SK-N-SH (cell line): Measurements from ENCODE around the gene CAPN5. TPM values are rescaled to one million over a fixed set of nuclear protein-coding genes. Genes with fewer than 3 reads are reported as not detected.

Experiments used
- CTCF ChIA-PET: fragments of 300-600, 350-600 bp; formaldehyde crosslinking; extraction: SDS; loops from one replicate; lab custom pipeline; 2021; lab: Yijun Ruan, JAX
- POLR2A ChIA-PET: fragments of 350-600 bp; sonication (Branson Sonifier 250); formaldehyde crosslinking; extraction: SDS; loops from one replicate; lab custom pipeline; 2020; ENCODE audit warnings: antibody characterized with exemption, inconsistent platforms; lab: Yijun Ruan, JAX
- DNase-seq: peaks from one replicate; pipeline ENCODE4 v3.0.0; 2012
- H2AFZ ChIP-seq: fragments of 200-600 bp; sonication (generic); 2 replicates; pipeline ENCODE4 v1.8.1; 2016; ENCODE audit warnings: antibody characterized with exemption, mild to moderate bottlenecking, low read depth
- H3F3A ChIP-seq: fragments of 200-600 bp; sonication (generic); replicated peaks from 2 replicates; pipeline ENCODE3; 2016; ENCODE audit warnings: antibody characterized with exemption, mild to moderate bottlenecking; ENCODE audit not compliant: insufficient read depth
- H3K27ac ChIP-seq, 2 experiments: fragments of 200-500 bp in 1 of 2; fragments of 200-600 bp in 1 of 2; sonication (Bioruptor generic) in 1 of 2; sonication (generic), shearing (Covaris generic) in 1 of 2; 2 replicates each; pipeline versions ENCODE4 v1.5.1 to v1.6.1; 2014 to 2016; ENCODE audit warnings: low read depth in 2 of 2, inconsistent platforms in 1 of 2, low read length in 1 of 2, mild to moderate bottlenecking in 1 of 2, mixed read lengths in 1 of 2
- H3K27me3 ChIP-seq: fragments of 200-600 bp; sonication (generic), shearing (Covaris generic); 2 replicates; pipeline ENCODE4 v1.6.1; 2016; ENCODE audit warnings: mixed run types; ENCODE audit not compliant: insufficient read depth
- H3K36me3 ChIP-seq, 2 experiments: fragments of 200-500 bp in 1 of 2; fragments of 200-600 bp in 1 of 2; sonication (Bioruptor generic) in 1 of 2; sonication (generic) in 1 of 2; replicated peaks in 1 of 2; 2 replicates each; pipeline versions ENCODE3 to v1.5.1; 2014 to 2016; ENCODE audit warnings: low read length in 1 of 2, mild to moderate bottlenecking in 1 of 2; ENCODE audit not compliant: insufficient read depth in 2 of 2, control insufficient read depth in 1 of 2
- H3K4me1 ChIP-seq, 2 experiments: fragments of 200-500 bp in 1 of 2; fragments of 200-600 bp in 1 of 2; sonication (Bioruptor generic) in 1 of 2; sonication (generic), shearing (Covaris generic) in 1 of 2; 2 replicates each; pipeline versions ENCODE4 v1.5.1 to v1.6.1; 2014 to 2016; ENCODE audit warnings: low read depth in 1 of 2, low read length in 1 of 2, mixed run types in 1 of 2; ENCODE audit not compliant: insufficient read depth in 2 of 2, control insufficient read depth in 1 of 2
- H3K4me2 ChIP-seq: fragments of 200-600 bp; sonication (generic), shearing (Covaris generic); 2 replicates; pipeline ENCODE4 v1.6.1; 2017; ENCODE audit warnings: mixed run types
- H3K4me3 ChIP-seq, 2 experiments: fragments of 200-500 bp in 1 of 2; fragments of 200-600 bp in 1 of 2; sonication (Bioruptor generic) in 1 of 2; sonication (generic), shearing (Covaris generic) in 1 of 2; 2 replicates each; pipeline versions ENCODE4 v1.5.1 to v1.8.1; 2014 to 2016; ENCODE audit warnings: low read depth in 2 of 2, inconsistent platforms in 1 of 2, low read length in 1 of 2, mild to moderate bottlenecking in 1 of 2, mixed read lengths in 1 of 2, moderate library complexity in 1 of 2
- H3K79me2 ChIP-seq: fragments of 200-600 bp; sonication (generic); 2 replicates; pipeline ENCODE4 v1.8.1; 2017; ENCODE audit warnings: mild to moderate bottlenecking; ENCODE audit not compliant: insufficient read depth
- H3K9ac ChIP-seq: fragments of 200-600 bp; sonication (generic); 2 replicates; pipeline ENCODE4 v1.6.1; 2017; ENCODE audit warnings: mixed run types
- H3K9me2 ChIP-seq: fragments of 200-600 bp; sonication (generic); 2 replicates; pipeline ENCODE4 v1.6.1; 2017; ENCODE audit warnings: mixed run types
- H3K9me3 ChIP-seq: fragments of 200-600 bp; sonication (generic); 2 replicates; pipeline ENCODE4 v1.6.1; 2017; ENCODE audit warnings: mixed run types, mild to moderate bottlenecking, moderate library complexity
- H4K20me1 ChIP-seq: fragments of 200-600 bp; sonication (generic); 2 replicates; pipeline ENCODE4 v1.6.1; 2017; ENCODE audit warnings: mild to moderate bottlenecking, mixed run types; ENCODE audit not compliant: insufficient read depth
- ELF1 ChIP-seq: IDR thresholded peaks from 2 replicates; pipeline ENCODE4 v1.4.0; 2012
- EZH2phosphoT487 ChIP-seq: fragments of 200-600 bp; sonication (generic); IDR thresholded peaks from 2 replicates; pipeline ENCODE4 v1.6.1; 2017; ENCODE audit warnings: low read depth, mixed run types, mild to moderate bottlenecking, antibody characterized with exemption, moderate library complexity, borderline replicate concordance
- FOSL2 ChIP-seq: IDR thresholded peaks from 2 replicates; pipeline ENCODE4 v1.4.0; 2012; ENCODE audit warnings: low read depth, mild to moderate bottlenecking, moderate library complexity, borderline replicate concordance
- MEF2A ChIP-seq: IDR thresholded peaks from 2 replicates; pipeline ENCODE4 v1.4.0; 2012; ENCODE audit warnings: low read depth, borderline replicate concordance
- NFIC ChIP-seq: IDR thresholded peaks from 2 replicates; pipeline ENCODE4 v1.4.0; 2012; ENCODE audit warnings: borderline replicate concordance
- NRF1 ChIP-seq: IDR thresholded peaks from 2 replicates; pipeline ENCODE4 v1.6.1; 2012; ENCODE audit warnings: low read depth, mild to moderate bottlenecking, low read length
- POLR2AphosphoS5 ChIP-seq: IDR thresholded peaks from 2 replicates; pipeline ENCODE4 v1.6.1; 2012; ENCODE audit warnings: low read depth, low read length
- RXRA ChIP-seq: IDR thresholded peaks from 2 replicates; pipeline ENCODE4 v1.4.0; 2012; ENCODE audit warnings: low read depth, mild to moderate bottlenecking, borderline replicate concordance
- TAF1 ChIP-seq: IDR thresholded peaks from 2 replicates; pipeline ENCODE4 v1.6.1; 2012; ENCODE audit warnings: low read depth, mild to moderate bottlenecking, low read length, moderate library complexity, borderline replicate concordance
- TCF12 ChIP-seq: IDR thresholded peaks from 2 replicates; pipeline ENCODE4 v1.4.0; 2012
- TEAD4 ChIP-seq: IDR thresholded peaks from 2 replicates; pipeline ENCODE4 v1.4.0; 2012; ENCODE audit warnings: mild to moderate bottlenecking, borderline replicate concordance; ENCODE audit not compliant: insufficient read depth
- YY1 ChIP-seq: IDR thresholded peaks from 2 replicates; pipeline ENCODE4 v1.4.0; 2012; ENCODE audit warnings: low read depth, mild to moderate bottlenecking
- WGBS: methylation state at CpG from one replicate; pipeline ENCODE4 v1.1.6; 2017; ENCODE audit warnings: low lambda C conversion rate; 5-methylcytosine and 5-hydroxymethylcytosine counted together
- polyA plus RNA-seq, 3 experiments: library from polyadenylated mRNA; depleted of rRNA; stranded (reverse); fragments of >200 nt; gene quantifications; 2 replicates each; pipeline ENCODE4 v1.2.3, GENCODE V29; 2012
- TF ChIP-seq, protein P1 (sequence below): fragments of 150-350 bp; IDR thresholded peaks from 2 replicates; pipeline ENCODE4 v1.6.1; 2016; ENCODE audit warnings: mild to moderate bottlenecking, low read depth, low read length
- TF ChIP-seq, protein P2 (sequence below): IDR thresholded peaks from 2 replicates; pipeline ENCODE4 v1.4.0; 2012; ENCODE audit warnings: low read depth, borderline replicate concordance
- TF ChIP-seq, protein P3 (sequence below): IDR thresholded peaks from 2 replicates; pipeline ENCODE4 v1.6.1; 2012; ENCODE audit warnings: mild to moderate bottlenecking, low read depth, low read length, moderate library complexity
- TF ChIP-seq, protein P4 (sequence below): fragments of 150-350 bp; IDR thresholded peaks from 2 replicates; pipeline ENCODE4 v1.6.1; 2017; ENCODE audit warnings: antibody characterized with exemption, low read length, low read depth, borderline replicate concordance

Gene CAPN5
- polyA plus RNA-seq, 1 of the 3 experiments (the other 2 are of a cell fraction): 33.1 TPM

DNA sequence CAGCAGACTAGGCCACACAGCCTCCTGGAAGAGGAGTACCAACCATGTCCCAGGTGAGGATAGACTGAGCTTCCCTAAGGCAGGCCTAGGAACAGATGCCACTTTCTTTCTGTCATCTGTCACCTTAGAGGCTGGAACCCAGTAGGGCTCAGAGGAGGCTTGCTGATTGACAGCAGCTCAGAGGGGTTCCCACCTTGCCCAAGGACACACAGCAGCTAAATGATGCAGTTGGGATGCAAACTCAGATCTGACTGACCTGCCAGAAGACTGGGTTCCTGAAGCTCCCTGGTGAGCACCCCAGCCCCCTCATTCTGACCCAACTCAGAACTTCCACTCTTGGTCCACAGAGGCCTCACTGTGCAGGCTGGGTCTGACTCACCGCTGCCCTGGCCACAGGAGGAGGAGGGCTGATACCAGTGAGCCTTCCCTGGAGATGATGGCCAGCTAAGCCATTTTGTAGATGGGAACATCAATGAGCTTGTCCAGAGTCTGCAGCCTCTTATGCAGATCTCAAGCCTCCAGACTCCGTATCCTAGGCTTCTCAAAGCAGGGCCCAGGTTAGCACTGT is 14.0 kb downstream of the CAPN5 start (continued):
- TF ChIP-seq RXRA (no peak), EZH2phosphoT487 (no peak), MEF2A (no peak), FOSL2 (no peak; the same call in 1 of the 2 replicates)

DNA sequence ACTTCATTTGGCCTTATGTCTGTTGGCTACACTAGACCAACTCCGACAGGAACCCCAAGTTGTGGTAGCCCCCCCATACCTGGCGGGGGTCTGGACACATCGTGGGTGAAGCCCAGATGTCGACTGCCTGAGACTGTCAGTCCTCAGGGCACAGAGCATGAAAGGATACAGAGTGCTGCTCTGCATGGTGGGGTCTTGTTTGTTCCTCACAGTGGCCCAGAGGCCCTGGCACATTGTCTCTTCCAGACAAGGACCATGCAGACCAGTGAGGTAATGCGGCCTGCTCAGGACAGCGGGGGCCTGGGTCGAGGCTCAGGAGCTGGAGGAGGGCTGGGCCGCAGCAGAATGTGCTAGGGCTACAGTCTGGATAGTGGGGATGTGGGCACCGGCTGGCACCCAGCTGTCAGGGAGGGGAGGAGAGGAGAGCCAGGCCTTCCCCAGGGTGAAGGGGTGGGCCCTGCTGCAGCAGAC is 14.6 kb downstream of the CAPN5 start:
- peak overlapping the region in 1 of 2 experiments; percentile 85; a peak in 2 of 4 replicates for H3K27ac ChIP-seq
- CTCF ChIA-PET: interaction anchor here (0.7 to 4.9 kb wide), 10 partner anchors 8 to 163 kb away, joined by 3 to 54 read pairs (median 6); no protein-coding TSS in a partner anchor

DNA sequence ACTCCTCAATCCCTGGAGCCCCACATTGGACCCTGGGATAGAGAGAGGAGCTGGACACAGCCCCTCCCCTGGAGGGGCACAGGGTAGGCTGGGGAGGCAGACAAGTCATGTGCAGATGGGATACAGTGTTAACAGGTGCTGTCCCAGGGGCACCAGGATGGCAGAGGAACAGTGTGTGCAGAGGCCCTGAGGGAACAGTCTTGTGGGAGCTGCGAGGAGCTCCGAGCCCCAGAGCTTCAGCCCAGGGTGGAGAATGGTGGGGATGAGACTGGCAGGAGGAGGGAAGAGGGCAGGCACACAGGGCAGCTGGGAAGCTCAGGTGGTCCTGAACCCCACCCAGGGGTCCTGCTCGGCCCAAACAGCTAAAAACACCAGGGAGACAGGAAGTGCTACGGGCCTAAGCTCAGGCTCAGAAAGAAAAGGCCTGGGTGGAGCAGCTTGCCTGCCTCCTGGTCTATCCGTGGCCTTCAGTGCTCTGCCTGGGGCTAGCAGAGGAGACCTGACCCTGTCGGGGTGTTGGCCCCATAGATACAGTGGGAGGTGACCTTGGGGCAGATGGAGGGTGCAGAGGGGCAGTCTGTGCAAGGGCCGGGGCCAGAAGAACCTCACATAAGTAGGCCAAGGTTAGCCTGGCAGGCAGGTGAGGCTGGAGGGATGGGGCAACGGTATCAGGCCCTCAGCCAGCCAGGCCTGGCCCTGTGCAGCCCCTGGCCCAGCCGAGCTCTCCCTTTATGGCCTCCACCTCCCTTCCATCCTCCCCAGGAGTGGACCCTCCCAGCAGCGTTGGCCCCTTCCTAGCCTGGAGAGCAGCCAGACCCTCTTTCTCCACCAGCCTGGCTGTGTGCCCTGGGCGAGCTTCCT is 15.4 kb downstream of the CAPN5 start:
- Histone ChIP-seq H3K9me2 (no peaks in the 10 kb centered on the region), H3F3A (no peaks in the 10 kb centered on the region), H3K4me2 (no peak overlapping the region), H3K9ac (no peak overlapping the region), H3K36me3 (peaks cover 2 to 11% of the 10 kb centered on the region in 2 experiments), H2AFZ (no peak overlapping the region), H3K79me2 (peaks cover 64% of the 10 kb centered on the region), H3K4me1 (peaks cover 0 to 30% of the 10 kb centered on the region in 2 experiments; a peak in 1 of 4 replicates), H3K9me3 (no peaks in the 10 kb centered on the region), H3K27me3 (no peaks in the 10 kb centered on the region), H3K27ac (peak overlapping the region in 1 of 2 experiments; percentile 85; a peak in 2 of 4 replicates), H4K20me1 (0 out of 2 replicates have a peak, but pooled peaks cover 9% of the 10 kb centered on the region), H3K4me3 (no peak overlapping the region)
- peak; percentile 21 for DNase-seq
- WGBS: 87% methylated on average over 7 of the region's 11 CpGs
- CTCF ChIA-PET: interaction anchor here (0.7 to 4.9 kb wide), 14 partner anchors 9 to 360 kb away, joined by 3 to 54 read pairs (median 4); no protein-coding TSS in a partner anchor
- POLR2A ChIA-PET: interaction anchor here (1.1 to 2.0 kb wide), 2 partner anchors 9 to 15 kb away, joined by 3 to 15 read pairs; partner anchors contain the start of gene CAPN5
- TF ChIP-seq NFIC (no peak), YY1 (no peak), TEAD4 (no peak), TCF12 (no peak), ELF1 (no peak), NRF1 (no peak), TAF1 (no peak)
- TF ChIP-seq, protein P1, sequence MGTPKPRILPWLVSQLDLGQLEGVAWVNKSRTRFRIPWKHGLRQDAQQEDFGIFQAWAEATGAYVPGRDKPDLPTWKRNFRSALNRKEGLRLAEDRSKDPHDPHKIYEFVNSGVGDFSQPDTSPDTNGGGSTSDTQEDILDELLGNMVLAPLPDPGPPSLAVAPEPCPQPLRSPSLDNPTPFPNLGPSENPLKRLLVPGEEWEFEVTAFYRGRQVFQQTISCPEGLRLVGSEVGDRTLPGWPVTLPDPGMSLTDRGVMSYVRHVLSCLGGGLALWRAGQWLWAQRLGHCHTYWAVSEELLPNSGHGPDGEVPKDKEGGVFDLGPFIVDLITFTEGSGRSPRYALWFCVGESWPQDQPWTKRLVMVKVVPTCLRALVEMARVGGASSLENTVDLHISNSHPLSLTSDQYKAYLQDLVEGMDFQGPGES: no peak
- TF ChIP-seq, protein P2, sequence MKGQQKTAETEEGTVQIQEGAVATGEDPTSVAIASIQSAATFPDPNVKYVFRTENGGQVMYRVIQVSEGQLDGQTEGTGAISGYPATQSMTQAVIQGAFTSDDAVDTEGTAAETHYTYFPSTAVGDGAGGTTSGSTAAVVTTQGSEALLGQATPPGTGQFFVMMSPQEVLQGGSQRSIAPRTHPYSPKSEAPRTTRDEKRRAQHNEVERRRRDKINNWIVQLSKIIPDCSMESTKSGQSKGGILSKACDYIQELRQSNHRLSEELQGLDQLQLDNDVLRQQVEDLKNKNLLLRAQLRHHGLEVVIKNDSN: no peak
- TF ChIP-seq, protein P3, sequence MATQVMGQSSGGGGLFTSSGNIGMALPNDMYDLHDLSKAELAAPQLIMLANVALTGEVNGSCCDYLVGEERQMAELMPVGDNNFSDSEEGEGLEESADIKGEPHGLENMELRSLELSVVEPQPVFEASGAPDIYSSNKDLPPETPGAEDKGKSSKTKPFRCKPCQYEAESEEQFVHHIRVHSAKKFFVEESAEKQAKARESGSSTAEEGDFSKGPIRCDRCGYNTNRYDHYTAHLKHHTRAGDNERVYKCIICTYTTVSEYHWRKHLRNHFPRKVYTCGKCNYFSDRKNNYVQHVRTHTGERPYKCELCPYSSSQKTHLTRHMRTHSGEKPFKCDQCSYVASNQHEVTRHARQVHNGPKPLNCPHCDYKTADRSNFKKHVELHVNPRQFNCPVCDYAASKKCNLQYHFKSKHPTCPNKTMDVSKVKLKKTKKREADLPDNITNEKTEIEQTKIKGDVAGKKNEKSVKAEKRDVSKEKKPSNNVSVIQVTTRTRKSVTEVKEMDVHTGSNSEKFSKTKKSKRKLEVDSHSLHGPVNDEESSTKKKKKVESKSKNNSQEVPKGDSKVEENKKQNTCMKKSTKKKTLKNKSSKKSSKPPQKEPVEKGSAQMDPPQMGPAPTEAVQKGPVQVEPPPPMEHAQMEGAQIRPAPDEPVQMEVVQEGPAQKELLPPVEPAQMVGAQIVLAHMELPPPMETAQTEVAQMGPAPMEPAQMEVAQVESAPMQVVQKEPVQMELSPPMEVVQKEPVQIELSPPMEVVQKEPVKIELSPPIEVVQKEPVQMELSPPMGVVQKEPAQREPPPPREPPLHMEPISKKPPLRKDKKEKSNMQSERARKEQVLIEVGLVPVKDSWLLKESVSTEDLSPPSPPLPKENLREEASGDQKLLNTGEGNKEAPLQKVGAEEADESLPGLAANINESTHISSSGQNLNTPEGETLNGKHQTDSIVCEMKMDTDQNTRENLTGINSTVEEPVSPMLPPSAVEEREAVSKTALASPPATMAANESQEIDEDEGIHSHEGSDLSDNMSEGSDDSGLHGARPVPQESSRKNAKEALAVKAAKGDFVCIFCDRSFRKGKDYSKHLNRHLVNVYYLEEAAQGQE: no peak
- TF ChIP-seq, protein P4, sequence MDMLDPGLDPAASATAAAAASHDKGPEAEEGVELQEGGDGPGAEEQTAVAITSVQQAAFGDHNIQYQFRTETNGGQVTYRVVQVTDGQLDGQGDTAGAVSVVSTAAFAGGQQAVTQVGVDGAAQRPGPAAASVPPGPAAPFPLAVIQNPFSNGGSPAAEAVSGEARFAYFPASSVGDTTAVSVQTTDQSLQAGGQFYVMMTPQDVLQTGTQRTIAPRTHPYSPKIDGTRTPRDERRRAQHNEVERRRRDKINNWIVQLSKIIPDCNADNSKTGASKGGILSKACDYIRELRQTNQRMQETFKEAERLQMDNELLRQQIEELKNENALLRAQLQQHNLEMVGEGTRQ: no peak

More for the DNA sequence above, 14.6 kb downstream of the CAPN5 start:
- TF ChIP-seq POLR2AphosphoS5: no peak
- TF ChIP-seq YY1: no peak
- no peak overlapping the region for H3K9ac ChIP-seq
- H3K4me1 ChIP-seq: peaks cover 0 to 30% of the 10 kb centered on the region in 2 experiments; a peak in 1 of 4 replicates
- H4K20me1 ChIP-seq: 0 out of 2 replicates have a peak, but pooled peaks cover 9% of the 10 kb centered on the region
- H3K9me2 ChIP-seq: no peaks in the 10 kb centered on the region
- DNase-seq: peak; percentile 57
- H3K9me3 ChIP-seq: no peaks in the 10 kb centered on the region
- no peak overlapping the region for H3K4me3 ChIP-seq
- H3K4me2 ChIP-seq: no peak overlapping the region
- no peaks in the 10 kb centered on the region for H3K27me3 ChIP-seq
- 74% methylated on average over 5 of the region's 9 CpGs for WGBS
- POLR2A ChIA-PET: interaction anchor here (1.1 to 2.0 kb wide), 2 partner anchors 8 to 15 kb away, joined by 3 to 15 read pairs; partner anchors contain the start of gene CAPN5
- peaks cover 2 to 11% of the 10 kb centered on the region in 2 experiments for H3K36me3 ChIP-seq
- no peaks in the 10 kb centered on the region for H3F3A ChIP-seq
- no peak overlapping the region for H2AFZ ChIP-seq
- peaks cover 72% of the 10 kb centered on the region for H3K79me2 ChIP-seq
